Stimulated activated CD4-positive, alpha-beta T cell treated with anti-CD3 and anti-CD28 coated beads, TNF-alpha, amount 100 ng/mL, for 1 hour (primary cell): ENCODE data around the gene FBXL17.

Source experiments
- DNase-seq, 3 donors: peaks; one replicate each; pipeline ENCODE4 v3.0.0-alpha.2; 2020; ENCODE audit warnings: low read depth in 3 of 3, low spot score in 1 of 3

FBXL17 gene

GRCh38 chr5:107820429-107820828 is 561.5 kb downstream of the FBXL17 start:
- DNase-seq: no peak

- DNase-seq: no peak
Measured at GRCh38 chr5:107817951-107818350, 563.9 kb downstream of the FBXL17 start.

GRCh38 chr5:107817436-107817835 is 564.5 kb downstream of the FBXL17 start:
- DNase-seq: no peak

- DNase-seq: no peak
Measured at GRCh38 chr5:107815109-107815508, 566.8 kb downstream of the FBXL17 start.

GRCh38 chr5:107814183-107814827 is 567.6 kb downstream of the FBXL17 start:
- DNase-seq: no peak

- DNase-seq: no peak
Measured at GRCh38 chr5:107813559-107813958, 568.3 kb downstream of the FBXL17 start.

GRCh38 chr5:107812570-107813141 is 569.2 kb downstream of the FBXL17 start:
- DNase-seq: no peak

- no peak for DNase-seq
Measured at GRCh38 chr5:107809201-107810034, 572.5 kb downstream of the FBXL17 start.
